GM12878 (cell line): Measurements from ENCODE around the gene AIF1L. TPM values are rescaled to one million over a fixed set of nuclear protein-coding genes. Genes with fewer than 3 reads are reported as not detected.

ENCODE experiments used
- ATAC-seq: fragments of 200-7000 bp; cut with Tn5 transposase; 3 replicates; pipeline ENCODE4 v1.9.1; 2020; ENCODE audit warnings: mild to moderate bottlenecking, moderate library complexity
- BruUV-seq: library from RNA; stranded (reverse); fragments of 400-500 nt; replicated peaks from 2 replicates; lab custom pipeline; 2021; lab: Mats Ljungman, UMichigan
- CTCF ChIA-PET: fragments of 300-600 bp; sonication (Branson Sonifier 250); formaldehyde crosslinking; extraction: SDS; loops from one replicate; lab custom pipeline; 2021; ENCODE audit warnings: inconsistent platforms; lab: Yijun Ruan, JAX
- POLR2A ChIA-PET: fragments of 350-600 bp; formaldehyde crosslinking; extraction: SDS; loops from one replicate; lab custom pipeline; 2021; ENCODE audit warnings: inconsistent platforms; lab: Charles Lee
- RAD21 ChIA-PET: fragments of 300-600 bp; sonication (Branson Sonifier 250); formaldehyde crosslinking; loops from one replicate; lab custom pipeline; 2023; ENCODE audit warnings: antibody characterized with exemption; ENCODE audit not compliant: unreplicated experiment; lab: Charles Lee
- SMC1A ChIA-PET: fragments of 300-600 bp; sonication (Branson Sonifier 250); formaldehyde crosslinking; loops from one replicate; lab custom pipeline; 2023; ENCODE audit not compliant: unreplicated experiment, uncharacterized antibody; lab: Charles Lee
- DNase-seq: peaks from one replicate; pipeline ENCODE4 v3.0.0-alpha.2; 2011; ENCODE audit warnings: low read depth, low spot score
- FAIRE-seq: peaks from 3 replicates; lab custom pipeline; 2011; peaks lifted over from hg19 to GRCh38; lab: Jason Lieb, UNC
- H2AFZ ChIP-seq: 2 replicates; pipeline ENCODE4 v1.6.0; 2011; ENCODE audit warnings: low read depth, low read length, control low read depth; ENCODE audit not compliant: control insufficient read depth
- H3K27ac ChIP-seq: 2 replicates; pipeline ENCODE4 v1.5.1; 2011; ENCODE audit warnings: control low read depth; ENCODE audit not compliant: control insufficient read depth, insufficient read depth
- H3K27me3 ChIP-seq, 2 experiments: replicated peaks in 1 of 2; 2 replicates each; pipeline versions ENCODE4 v1.6.0 to v1.6.1; 2011; ENCODE audit warnings: low read length in 1 of 2; ENCODE audit not compliant: control insufficient read depth in 2 of 2, insufficient read depth in 2 of 2
- H3K36me3 ChIP-seq, 2 experiments: 2 replicates each; pipeline ENCODE4 v1.5.1; 2011; ENCODE audit warnings: low read length in 1 of 2; ENCODE audit not compliant: control insufficient read depth in 2 of 2, insufficient read depth in 2 of 2
- H3K4me1 ChIP-seq: 2 replicates; pipeline ENCODE4 v1.6.1; 2011; ENCODE audit warnings: mild to moderate bottlenecking, low read length, moderate library complexity, mixed read lengths; ENCODE audit not compliant: control insufficient read depth, insufficient read depth
- H3K4me2 ChIP-seq: 2 replicates; pipeline ENCODE4 v1.6.0; 2011; ENCODE audit warnings: control low read depth; ENCODE audit not compliant: control insufficient read depth, insufficient read depth
- H3K4me3 ChIP-seq: fragments of 200-600 bp; sonication (generic); 2 replicates; pipeline ENCODE4 v1.5.1; 2016
- H3K79me2 ChIP-seq: 2 replicates; pipeline ENCODE4 v1.6.0; 2011; ENCODE audit warnings: low read length; ENCODE audit not compliant: control insufficient read depth, insufficient read depth
- H3K9ac ChIP-seq: 2 replicates; pipeline ENCODE4 v1.8.0; 2011; ENCODE audit warnings: low read length, control low read depth, mixed read lengths; ENCODE audit not compliant: control insufficient read depth, insufficient read depth
- H3K9me3 ChIP-seq: replicated peaks from 3 replicates; pipeline ENCODE4 v1.5.1; 2011; ENCODE audit warnings: mild to moderate bottlenecking, low read length; ENCODE audit not compliant: control insufficient read depth, insufficient read depth
- H4K20me1 ChIP-seq: 2 replicates; pipeline ENCODE4 v1.6.0; 2011; ENCODE audit not compliant: control insufficient read depth, insufficient read depth
- BCL11A ChIP-seq: IDR thresholded peaks from 2 replicates; pipeline ENCODE4 v1.6.1; 2011; ENCODE audit warnings: low read depth, low read length
- BCLAF1 ChIP-seq: fragments of 450-650 bp; IDR thresholded peaks from 2 replicates; pipeline ENCODE4 v1.6.1; 2017; ENCODE audit warnings: antibody characterized with exemption, mild to moderate bottlenecking, moderate library complexity
- CTCF ChIP-seq, 3 experiments: IDR thresholded peaks in 2 of 3; conservative IDR thresholded peaks in 1 of 3; 2 replicates each; pipeline ENCODE4 v1.5.1; 2011; ENCODE audit warnings: low read depth in 3 of 3, low read length in 3 of 3, mild to moderate bottlenecking in 3 of 3, control low read depth in 2 of 3, moderate library complexity in 2 of 3, inconsistent platforms in 1 of 3, mixed read lengths in 1 of 3; ENCODE audit not compliant: control insufficient read depth in 2 of 3, insufficient read depth in 1 of 3; ENCODE audit errors: extremely low read depth in 1 of 3
- E2F8 ChIP-seq: fragments of 450-650 bp; IDR thresholded peaks from 2 replicates; pipeline ENCODE4 v1.6.1; 2018; ENCODE audit warnings: mild to moderate bottlenecking, low read depth, moderate library complexity; ENCODE audit not compliant: partially characterized antibody
- MEF2A ChIP-seq: IDR thresholded peaks from 2 replicates; pipeline ENCODE4 v1.6.1; 2011; ENCODE audit warnings: low read depth, mild to moderate bottlenecking, low read length, moderate library complexity; ENCODE audit not compliant: insufficient read depth
- NFIC ChIP-seq: IDR thresholded peaks from 2 replicates; pipeline ENCODE4 v1.6.1; 2012; ENCODE audit warnings: low read depth, mild to moderate bottlenecking, inconsistent platforms, low read length, moderate library complexity
- NFYB ChIP-seq: IDR thresholded peaks from 2 replicates; pipeline ENCODE4 v1.6.1; 2011; ENCODE audit warnings: low read depth, mild to moderate bottlenecking, low read length, improper control_type of control experiment, moderate library complexity; ENCODE audit not compliant: insufficient read depth
- NR2C1 ChIP-seq: fragments of 450-650 bp; IDR thresholded peaks from 2 replicates; pipeline ENCODE4 v1.6.1; 2017; ENCODE audit warnings: antibody characterized with exemption, mild to moderate bottlenecking, moderate library complexity
- PBX3 ChIP-seq: IDR thresholded peaks from 2 replicates; pipeline ENCODE4 v1.6.1; 2011; ENCODE audit warnings: mild to moderate bottlenecking, low read depth, low read length, moderate library complexity; ENCODE audit not compliant: insufficient replicate concordance
- PML ChIP-seq: IDR thresholded peaks from 2 replicates; pipeline ENCODE4 v1.6.1; 2012; ENCODE audit warnings: low read length, inconsistent platforms
- RAD21 ChIP-seq: IDR thresholded peaks from 2 replicates; pipeline ENCODE4 v1.6.1; 2011; ENCODE audit warnings: mild to moderate bottlenecking, low read depth, low read length, moderate library complexity; ENCODE audit not compliant: insufficient read depth
- STAT3 ChIP-seq: IDR thresholded peaks from 2 replicates; pipeline ENCODE4 v1.6.1; 2011; ENCODE audit warnings: low read depth, low read length, improper control_type of control experiment
- TAF1 ChIP-seq: IDR thresholded peaks from 2 replicates; pipeline ENCODE4 v1.6.1; 2011; ENCODE audit warnings: mild to moderate bottlenecking, low read depth, low read length, borderline replicate concordance
- TBL1XR1 ChIP-seq: IDR thresholded peaks from 2 replicates; pipeline ENCODE4 v1.6.1; 2012; ENCODE audit warnings: low read depth, low read length, improper control_type of control experiment
- ZNF274 ChIP-seq: IDR thresholded peaks from one replicate; pipeline ENCODE4 v1.8.0; 2011; ENCODE audit not compliant: insufficient read length, insufficient read depth
- WGBS: methylation state at CpG from one replicate; pipeline ENCODE4 v1.1.6; 2016; ENCODE audit warnings: low lambda C conversion rate; ENCODE audit not compliant: insufficient replicate concordance, insufficient coverage; ENCODE audit errors: missing lambda C conversion rate; 5-methylcytosine and 5-hydroxymethylcytosine counted together
- in situ Hi-C: fragments of 300-500 bp; cut with MboI; formaldehyde crosslinking; loops from 9 replicates; pipeline ENCODE4 v1.14.3; 2018; ENCODE audit warnings: mixed read lengths
- intact Hi-C: fragments of 100-400 bp; cut with micrococcal nuclease; formaldehyde crosslinking; loops from one replicate; pipeline ENCODE4 v1.14.2; 2022; ENCODE audit not compliant: unreplicated experiment
- polyA plus RNA-seq, 11 experiments: library from polyadenylated mRNA; depleted of rRNA in 4 of 11; unstranded in 6 of 11; stranded (reverse) in 5 of 11; fragments of >200 nt; fragmentation: Nextera tagmentation in 4 of 11; fragmentation: Illumina TruSeq in 1 of 11; extraction: Ambion mirVana in 4 of 11; extraction: Trizol in 1 of 11; gene quantifications; 1 replicate in 1 of 11; 2 replicates in 10 of 11; pipeline versions ENCODE4 v1.2.1 to v1.2.3, GENCODE V29; 2011 to 2016; ENCODE audit warnings: inconsistent platforms in 2 of 11, missing spikeins in 2 of 11, low read depth in 1 of 11
- total RNA-seq, 4 experiments: library from RNA; depleted of rRNA in 3 of 4; stranded (reverse); fragments of >200 nt in 3 of 4; fragmentation: Illumina TruSeq in 1 of 4; extraction: Trizol in 1 of 4; gene quantifications; 2 replicates each; pipeline versions ENCODE4 v1.2.1 to v1.2.3, GENCODE V29; 2013 to 2021

Gene AIF1L
- total and polyA plus RNA-seq, 10 of the 15 experiments (the other 5 are each of a cell fraction or from before 2014, with no cell fraction given) = 0.07 to 0.15 (median 0.08) TPM; not detected in 7

- no peaks in the 10 kb centered on the region for H3K79me2 ChIP-seq
- DNase-seq = no peak
- ChIA-PET RAD21 (no interaction called here), CTCF (interaction anchor here (0.5 kb wide), 1 partner anchor 886 kb away, joined by 3 read pairs; no protein-coding TSS in a partner anchor), POLR2A (no interaction called here), SMC1A (no interaction called here)
- intact Hi-C loops = no loop called here
- no peak for FAIRE-seq
- H3K4me3 ChIP-seq = no peak overlapping the region
- H3K9me3 ChIP-seq = no peaks in the 10 kb centered on the region
- no peak overlapping the region for H3K27ac ChIP-seq
- ATAC-seq = no peak
- H4K20me1 ChIP-seq = no peaks in the 10 kb centered on the region
- in situ Hi-C loops = no loop called here
- H3K4me2 ChIP-seq = no peak overlapping the region
- no TSS peak for BruUV-seq
- no peak overlapping the region for H2AFZ ChIP-seq
- 32% methylated on average over 9 of the region's 9 CpGs for WGBS
- no peaks in the 10 kb centered on the region; the same call in 1 of the 2 replicates for H3K4me1 ChIP-seq
- H3K27me3 ChIP-seq = 0 out of 4 replicates have a peak, but pooled peaks cover 0 to 2% of the 10 kb centered on the region in 2 experiments
- H3K9ac ChIP-seq = no peak overlapping the region
- H3K36me3 ChIP-seq = no peaks in the 10 kb centered on the region
- TF ChIP-seq E2F8 (no peak), TBL1XR1 (no peak), PBX3 (no peak), MEF2A (no peak), NFYB (no peak), STAT3 (no peak), BCLAF1 (no peak), ZNF274 (no peak), NR2C1 (no peak), NFIC (no peak), RAD21 (no peak), TAF1 (no peak), CTCF (IDR thresholded peaks at IDR 0.05 in 2 of 3, conservative IDR thresholded peaks at IDR 0.05 in 1 of 3; ENCODE audit: control insufficient read depth in 2 of 3, extremely low read depth in 1 of 3, insufficient read depth in 1 of 3, low read depth in 3 of 3, low read length in 3 of 3) (no peak), BCL11A (no peak), PML (no peak)
These were observed 6.7 kb downstream of the AIF1L start for GRCh38 chr9:131103024-131103423.
